ENCODE measurements around the gene PTCD3.
A peak's percentile ranks its signal among the peaks of the same experiment; 100 is the strongest.

The PTCD3 gene

GRCh38 chr2:86087936-86088850 is 17.8 kb upstream of the PTCD3 start:
- no peak for DNase-seq

DNA sequence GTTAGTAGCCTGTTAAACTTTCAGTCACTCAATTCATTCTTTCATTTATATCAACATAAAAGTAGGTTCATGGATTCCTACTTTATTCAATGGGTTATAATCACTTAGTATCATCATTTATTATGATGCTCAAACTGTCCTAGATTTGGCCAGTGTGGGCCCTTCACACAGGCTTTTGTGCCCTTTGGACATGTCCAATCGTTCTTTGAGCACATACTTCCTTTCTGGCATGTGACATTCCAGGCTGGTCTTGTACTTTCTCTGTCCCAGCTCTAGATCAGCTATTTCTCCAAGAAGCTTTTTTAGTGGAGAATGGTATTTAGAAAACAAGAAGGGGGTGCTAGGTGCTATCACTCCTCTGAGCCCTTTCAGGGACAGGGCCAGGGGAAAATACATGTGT is 11.8 kb upstream of the PTCD3 start:
- DNase-seq, result no peak

GRCh38 chr2:86097114-86097896 is 8.7 kb upstream of the PTCD3 start:
- DNase-seq, result no peak

- DNase-seq, result no peak
Observed at GRCh38 chr2:86097913-86098312, 8.1 kb upstream of the PTCD3 start.

DNA sequence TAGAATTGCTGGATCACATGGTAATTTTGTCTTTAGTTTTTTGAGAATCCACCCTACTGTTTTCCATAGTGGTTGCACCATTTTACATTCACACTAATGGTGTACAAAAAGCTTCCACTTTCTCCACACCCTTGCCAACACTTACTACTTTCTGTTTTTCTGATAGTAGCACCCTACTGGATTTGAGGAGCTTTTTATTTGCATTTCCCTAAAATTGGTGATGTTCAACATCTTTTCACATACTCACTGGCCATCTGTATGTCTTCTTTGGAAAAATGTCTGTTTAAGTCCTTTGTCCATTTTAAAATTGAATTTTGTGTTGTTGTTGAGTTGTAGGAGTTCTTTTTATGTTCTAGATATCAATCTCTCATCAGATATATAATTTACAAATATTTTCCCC is 3.9 kb upstream of the PTCD3 start:
- DNase-seq, result no peak

GRCh38 chr2:86105252-86105968 is 625 bp upstream of the PTCD3 start, which contains the start of gene POLR1A:
Gene POLR1A, minus strand, starts transcription at chr2:86105886. Its CDS starts 110 bp downstream, at chr2:86105776.
- peak; percentile 75 for DNase-seq

GRCh38 chr2:86107031-86107430 is 996 bp downstream of the PTCD3 start:
- no peak for DNase-seq

DNA sequence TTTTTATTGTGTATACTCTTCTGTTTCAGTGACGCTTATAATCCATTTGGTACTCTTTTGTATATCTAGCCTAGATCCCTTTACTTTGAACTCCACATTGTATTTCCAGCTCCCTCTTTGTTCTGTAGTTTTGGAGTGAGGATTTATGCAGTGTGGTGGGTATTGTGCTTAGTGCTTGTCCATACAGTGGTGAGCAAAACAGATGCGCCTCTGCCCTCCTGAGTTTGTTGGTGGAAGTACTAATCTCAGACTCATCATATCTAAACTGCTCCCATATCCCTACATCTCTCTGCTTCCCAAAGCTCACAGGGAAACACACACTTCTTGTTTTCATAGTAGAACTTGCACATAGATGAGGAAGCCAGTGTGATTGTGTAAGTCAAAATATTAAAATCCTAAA is 12.1 kb downstream of the PTCD3 start:
- DNase-seq, result no peak

- no peak for DNase-seq
Observed at GRCh38 chr2:86123328-86123925, 17.4 kb downstream of the PTCD3 start.

- DNase-seq, result no peak
Observed at GRCh38 chr2:86124683-86125082, 18.6 kb downstream of the PTCD3 start.

GRCh38 chr2:86134709-86135108 is 28.7 kb downstream of the PTCD3 start:
- DNase-seq, result no peak

- no peak for DNase-seq
Observed at GRCh38 chr2:86135653-86136052, 29.6 kb downstream of the PTCD3 start.

GRCh38 chr2:86136141-86136540 is 30.1 kb downstream of the PTCD3 start:
- no peak for DNase-seq

- no peak for DNase-seq
Observed at GRCh38 chr2:86138736-86139625, 32.9 kb downstream of the PTCD3 start.

DNA sequence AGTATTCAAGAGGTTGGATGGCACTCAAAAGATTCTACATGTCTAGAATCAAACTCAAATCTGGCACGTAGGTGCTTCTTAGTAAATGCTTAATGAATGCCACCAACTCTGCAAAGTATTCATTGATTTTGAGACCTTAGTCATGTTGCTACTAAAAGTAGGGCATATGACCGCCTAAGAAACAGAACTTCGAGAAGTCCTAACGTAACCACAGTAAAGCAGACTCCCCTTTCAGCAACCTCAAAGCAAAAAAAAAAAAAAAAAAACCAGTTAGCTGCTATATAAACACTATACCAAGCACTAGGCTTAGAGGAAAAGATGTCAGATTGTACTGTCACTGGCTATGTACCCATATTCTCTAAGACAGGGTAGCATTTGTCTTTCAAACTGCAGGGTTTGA is 33.9 kb downstream of the PTCD3 start:
- DNase-seq, result no peak

DNA sequence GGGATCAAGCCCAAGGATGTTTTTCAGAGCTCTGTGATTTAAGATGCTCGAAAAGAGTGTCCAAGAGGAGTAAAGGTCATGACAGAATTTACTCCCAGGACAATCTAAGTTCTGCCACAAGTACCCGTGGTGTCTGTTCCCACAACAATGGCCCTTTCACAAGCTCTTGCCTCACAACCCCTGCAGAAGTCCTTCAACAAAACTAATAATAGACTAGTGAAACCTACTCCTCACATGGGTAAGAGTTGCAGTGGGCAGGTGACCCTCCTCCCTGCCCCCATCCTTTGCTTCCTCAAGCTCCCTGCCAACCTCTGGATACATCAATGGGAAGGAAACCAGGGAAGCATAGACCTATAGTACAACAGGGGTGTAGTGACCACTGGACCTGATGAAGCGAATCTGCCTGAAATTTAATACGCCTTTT is 34.9 kb downstream of the PTCD3 start:
- DNase-seq, result no peak

GRCh38 chr2:86142436-86143257 is 36.6 kb downstream of the PTCD3 start:
- DNase-seq, result no peak

GRCh38 chr2:86143307-86143706 is 37.3 kb downstream of the PTCD3 start:
- no peak for DNase-seq

DNA sequence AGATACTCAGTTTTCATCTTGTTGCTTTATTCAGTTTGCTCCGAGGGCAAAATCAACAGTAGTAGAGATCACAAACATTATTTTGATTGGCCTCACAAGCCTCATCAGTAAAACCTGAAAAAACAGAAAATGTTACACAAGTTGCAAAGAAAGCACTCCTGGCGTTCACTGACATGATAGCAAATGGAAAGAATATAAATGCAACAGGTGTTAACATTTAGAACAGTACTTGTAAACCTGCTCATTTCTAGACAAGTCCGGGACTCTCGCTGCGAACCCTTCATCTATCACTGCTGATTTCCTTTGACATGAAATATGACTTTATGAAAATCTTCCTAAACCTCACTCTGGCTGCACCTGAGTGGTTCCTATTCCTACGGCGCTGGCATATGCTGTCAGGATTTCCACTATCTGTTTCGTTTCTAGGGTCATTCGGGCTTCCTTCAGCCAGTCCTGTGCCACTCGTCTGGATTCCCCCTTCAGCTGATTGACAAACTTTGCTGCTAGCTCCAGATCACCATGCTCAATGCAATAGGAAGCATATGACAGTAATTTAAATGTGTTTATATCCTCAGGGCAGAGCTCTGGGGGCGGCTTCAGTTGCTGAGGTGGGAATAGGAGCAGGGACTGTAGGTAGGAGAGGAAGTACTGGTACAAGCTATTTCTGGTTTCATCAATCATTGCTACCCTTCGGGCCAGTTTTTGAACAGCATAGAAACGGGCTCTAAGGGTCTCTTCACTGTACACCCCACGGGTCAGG is 38.1 kb downstream of the PTCD3 start:
- no peak for DNase-seq

- DNase-seq, result no peak
Observed at GRCh38 chr2:86147793-86148192, 41.8 kb downstream of the PTCD3 start.

Measured in activated gamma-delta T cell treated with Interleukin-2 at 50 U/mL for 16 hours (primary cell).